Erythroblast (primary cell): Measurements from ENCODE around the gene XAGE3.

Experiments used
- GATA1 ChIP-seq: IDR thresholded peaks from 2 replicates; pipeline ENCODE4 v1.6.1; 2011; ENCODE audit warnings: low read depth, mild to moderate bottlenecking, control low read depth, low read length, moderate library complexity
- POLR2A ChIP-seq: IDR thresholded peaks from 2 replicates; pipeline ENCODE4 v1.6.1; 2011; ENCODE audit warnings: mild to moderate bottlenecking, low read length

DNA sequence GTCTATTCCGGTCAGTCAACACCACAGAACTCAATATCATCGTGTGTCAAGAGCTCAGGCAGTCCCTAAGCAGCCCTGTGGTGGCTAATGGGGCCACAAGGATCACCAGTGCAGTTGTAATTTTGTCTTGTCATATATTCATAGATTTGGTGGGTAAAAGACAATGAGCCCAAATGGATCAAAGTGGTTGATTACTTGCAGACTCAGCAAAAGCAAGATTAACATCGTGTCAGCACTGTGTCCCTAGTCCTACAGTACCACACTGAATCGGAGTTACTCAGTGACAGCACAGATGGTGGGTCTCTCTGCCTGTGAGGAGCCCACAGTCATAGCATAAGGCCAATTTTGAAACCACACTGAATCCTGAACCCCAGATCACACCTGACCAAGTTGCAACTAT is 48.1 kb downstream of the XAGE3 start:
- TF ChIP-seq POLR2A (no peak), GATA1 (no peak)
